Measurements from ENCODE around the gene ERCC6.
A peak's percentile ranks its signal among the peaks of the same experiment; 100 is the strongest.

ERCC6 gene

DNA sequence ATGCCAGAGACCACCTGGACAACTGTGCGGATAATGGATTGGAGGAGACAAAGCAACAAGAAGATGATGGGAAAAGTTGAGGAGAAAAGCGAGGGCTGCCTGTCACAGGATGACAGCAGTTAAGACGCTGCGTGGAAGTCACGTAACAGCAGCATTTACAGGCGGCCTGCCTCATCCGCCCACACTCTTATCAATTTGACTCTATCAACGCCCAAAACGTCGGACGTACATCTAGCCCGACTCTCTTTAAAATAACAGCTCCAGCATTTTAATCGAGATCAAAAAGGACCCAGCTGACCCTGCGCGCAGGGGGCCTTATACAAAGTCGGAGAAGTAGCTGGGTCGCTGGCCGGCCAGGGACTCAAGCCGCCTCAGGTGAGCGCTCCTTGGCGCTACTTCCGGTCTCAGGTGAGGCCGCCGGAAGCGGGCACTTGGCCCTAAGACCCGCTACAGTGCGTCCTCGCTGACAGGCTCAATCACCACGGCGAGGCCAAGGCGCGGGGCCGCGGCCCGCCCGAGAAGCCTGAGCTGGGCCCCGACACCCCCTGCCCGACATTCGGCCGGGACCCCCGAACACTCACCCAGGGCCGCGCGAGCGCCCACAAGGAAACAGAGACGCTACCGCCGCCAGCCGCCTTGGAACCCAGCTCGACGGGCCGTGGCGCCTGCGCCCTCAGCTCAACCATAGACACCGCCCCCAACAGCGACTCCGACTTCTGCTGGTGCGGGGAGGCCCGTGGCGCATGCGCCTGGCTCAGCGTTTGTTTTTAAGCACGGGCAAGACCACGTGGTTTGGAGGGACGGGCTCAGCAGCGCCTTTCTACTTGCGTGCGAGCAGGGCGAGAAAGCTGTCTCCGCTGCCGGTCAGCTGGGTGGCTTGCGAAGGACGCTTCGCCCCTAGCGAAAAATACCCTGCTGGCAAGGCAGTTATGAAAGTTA lies at the start of gene ERCC6:
Gene ERCC6, minus strand, starts transcription at position 741 of the 939 bp plus-strand sequence.
- peak within 1 kb of the TSS; percentile 81 for H3K4me3 Mint-ChIP-seq
- H3K36me3 Mint-ChIP-seq: peaks cover 7% of the 10 kb centered on the region
- H3K9me3 Mint-ChIP-seq: no peaks in the 10 kb centered on the region
- peak; percentile 98 for DNase-seq
- H3K4me1 Mint-ChIP-seq: peaks cover 42% of the 10 kb centered on the region
- CTCF ChIA-PET: interaction anchor here (1.1 to 1.8 kb wide), 5 partner anchors 10 to 131 kb away, joined by 3 to 6 read pairs (median 4); no protein-coding TSS in a partner anchor
- H3K27me3 Mint-ChIP-seq: peaks cover 33% of the 10 kb centered on the region
- peak within 1 kb of the TSS; percentile 91 for H3K27ac Mint-ChIP-seq

DNA sequence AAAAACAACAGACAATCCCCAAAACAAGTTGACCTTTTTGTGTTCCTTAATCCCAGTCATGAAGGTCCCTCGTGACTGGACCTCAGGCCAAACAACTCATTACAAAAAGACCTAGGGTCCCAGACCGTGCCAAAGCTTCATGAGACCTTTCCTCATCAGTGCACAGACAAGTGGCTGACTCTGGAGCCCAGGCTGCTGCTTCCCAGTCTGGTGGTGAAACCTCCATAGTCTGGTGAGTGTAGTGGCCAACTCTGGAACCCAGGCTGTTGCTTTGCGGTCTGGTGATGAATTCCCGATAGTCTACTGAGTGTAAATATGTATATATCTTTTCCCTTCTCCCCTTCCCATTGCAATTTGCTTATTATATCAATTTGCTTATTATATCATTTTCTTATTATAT lies 49.1 kb upstream of the ERCC6 start:
- Mint-ChIP-seq H3K4me1 (no peaks in the 10 kb centered on the region), H3K27me3 (peaks cover 8% of the 10 kb centered on the region), H3K36me3 (no peaks in the 10 kb centered on the region), H3K27ac (no peak overlapping the region), H3K4me3 (no peak overlapping the region), H3K9me3 (peaks cover 2% of the 10 kb centered on the region)
- CTCF ChIA-PET: no interaction called here
- no peak for DNase-seq

DNA sequence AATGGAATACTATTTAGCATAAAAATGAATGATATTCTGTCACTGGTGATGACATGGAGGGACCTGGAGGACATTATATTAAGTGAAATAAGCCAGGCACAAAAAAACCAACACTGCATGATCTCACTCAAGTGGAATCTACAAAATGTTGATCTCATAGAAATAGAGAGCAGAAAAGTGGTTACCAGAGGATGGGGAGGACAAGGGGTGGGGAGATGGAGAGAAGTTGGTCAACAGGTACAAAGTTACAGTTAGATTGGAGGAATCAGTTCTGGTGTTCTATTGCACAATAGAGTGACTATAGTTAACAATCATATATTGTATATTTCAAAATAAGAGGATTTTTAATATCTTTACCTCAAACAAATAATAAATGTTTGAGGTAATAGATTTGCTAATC lies 46.5 kb upstream of the ERCC6 start:
- H3K36me3 Mint-ChIP-seq: no peaks in the 10 kb centered on the region
- H3K4me3 Mint-ChIP-seq: no peak overlapping the region
- H3K9me3 Mint-ChIP-seq: peaks cover 2% of the 10 kb centered on the region
- H3K4me1 Mint-ChIP-seq: peaks cover 3% of the 10 kb centered on the region
- CTCF ChIA-PET: interaction anchor here (1.7 kb wide), 1 partner anchor 8 kb away, joined by 5 read pairs; no protein-coding TSS in a partner anchor
- no peak for DNase-seq
- no peak overlapping the region for H3K27ac Mint-ChIP-seq
- peaks cover 4% of the 10 kb centered on the region for H3K27me3 Mint-ChIP-seq

DNA sequence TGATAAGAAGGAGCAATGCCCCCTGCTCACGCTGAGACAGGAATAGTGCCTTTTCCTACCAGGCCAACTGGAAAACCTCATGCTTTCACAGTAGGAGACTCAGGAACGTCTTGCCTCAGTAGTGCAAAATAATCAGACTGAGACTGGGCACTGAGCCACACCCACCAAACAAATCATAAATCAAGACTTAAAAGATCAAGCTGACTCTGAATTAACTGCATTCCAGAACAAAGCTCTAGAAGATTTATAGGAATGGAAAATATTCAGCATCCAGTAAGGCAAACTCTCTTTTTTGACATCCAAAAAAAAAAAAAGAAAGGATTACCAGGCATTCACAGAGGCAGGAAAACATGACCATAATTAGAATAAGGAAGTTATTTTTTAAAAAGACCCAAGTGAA lies 40.7 kb upstream of the ERCC6 start:
- Mint-ChIP-seq H3K27me3 (peaks cover 3% of the 10 kb centered on the region), H3K9me3 (no peaks in the 10 kb centered on the region), H3K4me3 (no peak overlapping the region), H3K27ac (no peak overlapping the region), H3K4me1 (peaks cover 3% of the 10 kb centered on the region), H3K36me3 (no peaks in the 10 kb centered on the region)
- CTCF ChIA-PET: no interaction called here
- DNase-seq: no peak

DNA sequence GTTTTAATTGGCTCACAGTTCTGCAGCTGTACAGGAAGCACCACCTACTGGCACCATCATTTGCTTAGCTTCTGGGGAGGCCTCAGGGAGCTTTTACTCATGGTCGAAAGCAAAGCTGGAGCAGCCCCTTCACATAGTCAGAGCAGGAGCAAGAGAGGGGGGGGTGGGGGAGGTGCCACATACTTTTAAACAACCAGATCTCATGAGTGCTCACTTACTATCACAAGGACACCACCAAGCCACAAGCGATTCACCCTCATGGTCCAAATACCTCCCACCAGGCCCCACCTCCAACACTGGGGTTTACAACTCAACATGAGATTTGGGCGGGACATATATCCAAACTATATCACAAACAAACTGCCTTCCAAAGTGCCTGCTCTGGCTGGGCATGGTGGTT lies 39.5 kb upstream of the ERCC6 start:
- no peak for DNase-seq
- H3K4me1 Mint-ChIP-seq: peaks cover 3% of the 10 kb centered on the region
- H3K9me3 Mint-ChIP-seq: no peaks in the 10 kb centered on the region
- H3K27ac Mint-ChIP-seq: no peak overlapping the region
- CTCF ChIA-PET: no interaction called here
- peaks cover 3% of the 10 kb centered on the region for H3K27me3 Mint-ChIP-seq
- no peaks in the 10 kb centered on the region for H3K36me3 Mint-ChIP-seq
- H3K4me3 Mint-ChIP-seq: no peak overlapping the region

DNA sequence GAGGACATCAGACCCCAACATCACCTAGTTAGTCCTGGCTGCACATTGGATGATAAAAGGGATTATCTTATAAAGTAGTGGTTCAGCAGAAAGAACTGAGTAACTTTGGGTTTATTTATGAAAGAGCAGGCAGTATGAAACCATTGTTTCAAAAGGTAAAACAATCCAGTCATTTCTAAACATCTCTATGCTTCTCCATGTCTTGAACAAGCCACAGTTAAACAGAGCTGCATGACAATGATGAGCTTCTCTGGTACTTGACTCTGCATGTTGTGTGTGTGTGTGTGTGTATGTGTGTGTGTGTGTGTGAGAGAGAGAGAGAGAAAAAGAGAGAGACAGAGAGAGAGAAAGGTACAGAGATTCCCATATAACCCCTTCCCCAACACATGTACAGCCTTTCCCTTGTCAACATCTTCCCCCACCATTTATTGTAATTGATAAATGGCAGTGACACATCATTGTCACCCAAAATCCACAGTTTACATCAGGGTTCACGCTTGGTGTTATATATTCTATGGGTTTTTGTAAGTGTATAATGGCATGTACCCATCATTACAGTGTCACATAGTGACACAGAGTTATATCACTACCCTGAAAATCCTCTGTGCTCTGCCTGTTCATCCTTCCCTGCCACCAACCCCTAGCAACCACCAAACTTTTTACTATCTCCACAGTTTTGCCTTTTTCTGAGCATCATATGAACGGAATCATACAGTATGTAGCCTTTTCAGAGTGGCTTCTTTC lies 38.4 kb upstream of the ERCC6 start:
- Mint-ChIP-seq H3K36me3 (no peaks in the 10 kb centered on the region), H3K27me3 (peaks cover 3% of the 10 kb centered on the region), H3K27ac (no peak overlapping the region), H3K4me1 (peaks cover 3% of the 10 kb centered on the region), H3K9me3 (no peaks in the 10 kb centered on the region), H3K4me3 (no peak overlapping the region)
- CTCF ChIA-PET: no interaction called here
- no peak for DNase-seq

DNA sequence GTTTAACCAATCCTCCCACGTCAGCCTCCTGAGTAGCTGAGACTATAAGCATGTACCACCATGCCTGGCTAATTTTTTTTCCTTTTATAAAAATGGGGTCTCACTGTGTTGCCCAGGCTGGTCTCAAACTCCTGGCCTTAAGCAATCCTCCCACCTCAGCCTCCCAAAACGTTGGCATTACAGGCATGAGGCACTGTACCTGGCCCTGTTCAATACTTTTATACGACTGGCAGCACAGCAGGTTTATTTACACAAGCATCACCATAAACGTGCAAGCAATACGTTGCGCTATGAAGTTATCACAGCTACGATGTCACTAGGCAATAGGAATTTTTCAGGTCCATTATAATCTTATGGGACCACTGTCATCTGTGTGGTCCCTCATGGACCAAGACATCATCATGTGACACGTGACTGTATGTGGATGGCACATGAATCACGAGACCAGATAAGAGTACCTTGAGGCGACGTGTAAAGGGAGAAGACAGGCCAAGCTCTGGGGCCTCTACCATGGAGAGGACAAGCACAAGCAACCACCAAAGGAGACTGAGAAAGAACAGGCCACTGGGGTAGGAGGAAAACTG lies 36.7 kb upstream of the ERCC6 start:
- Mint-ChIP-seq H3K4me3 (no peak overlapping the region), H3K9me3 (no peaks in the 10 kb centered on the region), H3K27me3 (peaks cover 6% of the 10 kb centered on the region), H3K27ac (no peak overlapping the region), H3K4me1 (no peaks in the 10 kb centered on the region), H3K36me3 (no peaks in the 10 kb centered on the region)
- CTCF ChIA-PET: interaction anchor here (0.7 kb wide), 1 partner anchor 211 kb away, joined by 3 read pairs; no protein-coding TSS in a partner anchor
- no peak for DNase-seq

DNA sequence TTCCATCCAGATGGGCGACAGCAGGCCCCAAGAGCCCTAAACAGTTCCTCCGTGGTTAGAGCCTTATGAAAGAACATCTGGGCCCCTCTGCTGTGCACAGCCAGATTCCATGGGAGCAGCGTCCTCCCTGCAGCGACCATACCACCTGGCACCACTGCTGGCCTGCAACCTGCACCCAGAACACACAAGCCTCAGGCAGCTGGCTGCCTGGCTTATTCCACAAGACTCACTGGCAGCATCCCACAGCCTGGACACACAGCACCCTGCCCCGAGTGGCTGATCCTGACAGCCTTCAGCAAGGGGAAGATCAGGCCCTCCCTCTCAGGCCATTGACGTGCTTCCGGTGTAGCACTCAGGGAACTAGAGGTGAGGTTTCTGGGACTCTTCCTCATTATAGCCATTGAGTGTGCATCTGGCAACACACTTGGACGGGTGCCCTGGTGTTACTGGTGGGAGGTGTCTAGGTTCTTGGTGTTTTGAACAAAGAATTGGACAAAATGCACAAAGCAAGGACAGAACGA lies 33.7 kb upstream of the ERCC6 start:
- no peaks in the 10 kb centered on the region for H3K36me3 Mint-ChIP-seq
- H3K27ac Mint-ChIP-seq: no peak overlapping the region
- peaks cover 22% of the 10 kb centered on the region for H3K27me3 Mint-ChIP-seq
- no peak for DNase-seq
- peaks cover 3% of the 10 kb centered on the region for H3K9me3 Mint-ChIP-seq
- H3K4me1 Mint-ChIP-seq: no peaks in the 10 kb centered on the region
- no peak overlapping the region for H3K4me3 Mint-ChIP-seq
- CTCF ChIA-PET: interaction anchor here (0.9 kb wide), 1 partner anchor 20 kb away, joined by 3 read pairs; no protein-coding TSS in a partner anchor

DNA sequence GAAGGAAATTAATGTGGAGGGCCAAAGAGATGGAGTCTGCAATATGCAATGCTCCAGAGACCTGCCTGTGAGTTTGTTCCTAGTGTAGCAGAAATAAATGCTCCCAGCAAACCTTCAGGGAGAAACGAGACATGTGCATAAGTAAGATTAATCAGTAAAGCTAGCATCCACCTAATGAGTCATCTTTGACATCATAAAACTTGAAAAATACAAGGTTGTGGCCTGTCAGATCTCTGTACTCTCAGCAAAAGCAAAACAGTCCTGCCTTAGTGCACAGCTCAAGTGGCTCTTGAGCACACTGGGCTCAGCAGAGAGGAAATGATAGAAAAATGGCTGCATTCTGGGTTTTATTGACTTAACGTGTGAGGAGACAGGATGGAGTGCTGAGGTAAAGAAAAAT lies 32.5 kb upstream of the ERCC6 start:
- Mint-ChIP-seq H3K36me3 (no peaks in the 10 kb centered on the region), H3K27ac (no peak overlapping the region), H3K27me3 (peaks cover 22% of the 10 kb centered on the region), H3K9me3 (peaks cover 3% of the 10 kb centered on the region), H3K4me1 (no peaks in the 10 kb centered on the region), H3K4me3 (no peak overlapping the region)
- CTCF ChIA-PET: interaction anchor here (0.9 kb wide), 1 partner anchor 22 kb away, joined by 3 read pairs; no protein-coding TSS in a partner anchor
- DNase-seq: no peak

DNA sequence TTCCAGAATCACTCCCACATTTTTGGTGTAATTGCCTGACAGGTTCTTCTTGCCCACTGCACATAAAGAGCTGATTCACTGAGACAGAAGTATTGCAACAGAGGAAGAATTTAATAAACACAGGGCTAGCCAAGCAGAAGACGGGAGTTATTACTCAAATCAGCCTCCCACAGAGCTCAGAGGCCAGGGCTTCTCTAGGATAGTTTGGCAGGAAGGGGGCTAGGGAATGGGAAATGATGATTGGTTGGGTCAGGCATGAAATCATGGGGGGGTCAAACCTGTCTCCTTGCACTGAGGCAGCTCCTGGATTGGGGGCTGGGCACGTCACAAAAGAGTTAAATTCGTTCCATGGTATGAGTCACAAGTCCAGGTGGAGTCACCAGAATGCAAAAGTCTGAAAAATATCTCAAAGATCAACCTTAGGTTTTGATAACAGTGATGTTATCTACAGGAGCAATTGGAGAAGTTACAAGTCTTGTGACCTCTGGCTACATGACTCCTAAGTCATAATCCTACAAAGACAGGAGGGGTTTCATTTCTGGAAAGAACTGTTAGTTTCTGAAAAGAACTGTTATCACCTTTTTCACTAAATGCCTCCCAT lies 30.2 kb upstream of the ERCC6 start:
- DNase-seq: no peak
- CTCF ChIA-PET: no interaction called here
- no peaks in the 10 kb centered on the region for H3K4me1 Mint-ChIP-seq
- H3K27me3 Mint-ChIP-seq: peaks cover 33% of the 10 kb centered on the region
- H3K9me3 Mint-ChIP-seq: peaks cover 3% of the 10 kb centered on the region
- no peak overlapping the region for H3K4me3 Mint-ChIP-seq
- no peak overlapping the region for H3K27ac Mint-ChIP-seq
- H3K36me3 Mint-ChIP-seq: no peaks in the 10 kb centered on the region

DNA sequence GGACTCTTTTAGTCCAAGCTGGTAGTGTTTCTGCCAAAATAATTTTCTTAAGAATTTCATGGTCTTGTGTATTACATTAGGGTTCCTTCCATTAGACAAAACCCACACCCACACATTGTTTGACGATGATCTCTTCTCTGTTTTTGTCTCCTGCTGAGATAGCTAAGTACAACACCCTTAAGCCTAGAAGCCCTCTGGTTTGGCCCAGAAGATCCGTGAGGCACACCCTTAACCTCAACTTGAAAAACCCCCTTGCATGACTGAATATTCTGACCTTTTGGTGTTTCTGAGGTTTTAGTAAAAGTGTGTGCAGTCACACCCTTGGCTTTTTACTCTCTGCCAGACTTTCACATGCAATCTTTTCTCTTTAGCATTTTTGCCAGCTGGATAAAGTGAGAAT lies 29.3 kb upstream of the ERCC6 start:
- peaks cover 39% of the 10 kb centered on the region for H3K27me3 Mint-ChIP-seq
- no peak for DNase-seq
- H3K27ac Mint-ChIP-seq: no peak overlapping the region
- H3K4me1 Mint-ChIP-seq: no peaks in the 10 kb centered on the region
- H3K9me3 Mint-ChIP-seq: peaks cover 3% of the 10 kb centered on the region
- no peaks in the 10 kb centered on the region for H3K36me3 Mint-ChIP-seq
- H3K4me3 Mint-ChIP-seq: no peak overlapping the region
- CTCF ChIA-PET: no interaction called here

DNA sequence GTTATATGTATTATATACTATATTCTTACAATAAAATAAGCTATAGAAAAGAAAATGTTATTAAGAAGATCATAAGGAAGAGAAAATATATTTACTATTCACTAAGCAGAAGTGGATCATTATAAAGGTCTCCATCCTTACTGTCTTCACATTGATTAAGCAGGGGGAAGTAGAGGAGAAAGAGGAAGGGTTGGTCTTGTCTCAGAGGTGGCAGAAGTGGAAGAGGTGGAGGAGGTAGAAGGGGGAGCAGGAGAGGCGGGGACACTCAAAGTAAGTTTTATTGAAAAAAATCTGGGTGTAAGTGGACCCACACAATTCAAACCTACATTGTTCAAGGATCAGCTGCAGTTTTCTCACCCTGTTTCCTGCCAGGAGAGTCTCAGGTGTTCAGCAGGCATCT lies 28.9 kb upstream of the ERCC6 start:
- Mint-ChIP-seq H3K9me3 (peaks cover 3% of the 10 kb centered on the region), H3K36me3 (no peaks in the 10 kb centered on the region), H3K4me1 (no peaks in the 10 kb centered on the region), H3K4me3 (no peak overlapping the region), H3K27me3 (peaks cover 39% of the 10 kb centered on the region), H3K27ac (no peak overlapping the region)
- CTCF ChIA-PET: no interaction called here
- no peak for DNase-seq

DNA sequence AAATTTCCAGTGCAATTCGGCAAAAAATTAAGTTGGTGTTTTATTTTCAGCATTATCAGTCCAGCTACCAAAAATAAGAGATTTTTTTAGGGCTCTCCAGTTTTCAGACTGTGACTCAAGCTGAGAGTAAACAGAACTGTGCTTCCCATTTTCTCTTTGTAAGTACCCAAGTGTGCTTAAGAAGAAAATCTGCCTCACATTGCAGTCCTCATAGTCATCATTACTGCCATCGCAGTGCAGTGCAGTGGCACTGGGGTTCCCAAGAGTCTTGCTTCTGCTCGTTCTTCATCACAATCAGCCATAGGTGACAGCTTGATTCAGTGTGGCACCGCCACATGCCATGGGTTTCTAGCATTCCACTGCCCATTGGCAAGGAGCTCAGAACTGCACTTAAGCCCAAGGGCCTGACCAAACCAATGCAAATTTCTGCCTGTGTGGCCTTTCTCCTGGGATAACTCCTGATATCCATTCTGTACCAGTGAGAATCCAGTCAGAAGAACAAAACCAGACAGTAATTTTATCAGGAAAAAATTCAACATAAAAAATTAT lies 25.6 kb upstream of the ERCC6 start:
- Mint-ChIP-seq H3K4me3 (no peak overlapping the region), H3K9me3 (no peaks in the 10 kb centered on the region), H3K27me3 (peaks cover 32% of the 10 kb centered on the region), H3K4me1 (no peaks in the 10 kb centered on the region), H3K36me3 (no peaks in the 10 kb centered on the region), H3K27ac (no peak overlapping the region)
- CTCF ChIA-PET: interaction anchor here (0.8 kb wide), 1 partner anchor 28 kb away, joined by 3 read pairs; no protein-coding TSS in a partner anchor
- no peak for DNase-seq
